ENCODE measurements around the gene ACOXL. TPM values are rescaled to one million over a fixed set of nuclear protein-coding genes. Genes with fewer than 3 reads are reported as not detected.

The ACOXL gene
- total RNA-seq, 1 donor: not detected

DNA sequence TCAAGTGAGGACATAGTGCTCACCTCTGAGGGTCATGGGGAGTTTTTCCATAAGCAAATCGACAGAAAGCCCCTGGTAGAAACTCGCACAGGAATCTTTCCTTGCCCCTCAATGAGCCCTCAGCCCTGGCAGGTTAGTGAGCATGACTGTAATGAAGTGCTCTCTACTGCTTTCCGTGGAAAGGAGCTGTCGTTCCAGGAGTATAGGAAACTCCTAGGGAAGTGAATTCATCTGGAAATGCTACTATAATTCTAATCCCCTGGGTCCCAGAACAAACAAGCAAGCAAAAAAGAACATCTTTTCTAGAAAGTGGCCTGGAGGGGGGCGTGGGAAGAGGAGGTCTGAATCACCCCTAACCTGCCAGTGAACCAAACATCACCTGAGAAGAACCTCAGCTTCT, 406.5 kb downstream of the ACOXL start:
- H3K36me3 ChIP-seq (ENCODE audit: insufficient read depth, low read length): no peaks in the 10 kb centered on the region
- peaks cover 9% of the 10 kb centered on the region for H3K4me1 ChIP-seq (ENCODE audit: insufficient read depth, low read length)
- no peak overlapping the region for H2AFZ ChIP-seq (ENCODE audit: low read length)
- no peak overlapping the region for H3K27ac ChIP-seq (ENCODE audit: low read depth, low read length)
- no peak overlapping the region for H3K4me2 ChIP-seq (ENCODE audit: insufficient read depth, low read length)
- H3K4me3 ChIP-seq (ENCODE audit: insufficient read depth, low read length): no peak overlapping the region
- no peaks in the 10 kb centered on the region for H3K79me2 ChIP-seq (ENCODE audit: insufficient read depth, low read length)
- DNase-seq (ENCODE audit: insufficient read length, low spot score, missing footprints): no peak
- no peaks in the 10 kb centered on the region for H3K9me3 ChIP-seq (ENCODE audit: low read depth, low read length)
- no peaks in the 10 kb centered on the region for H3K27me3 ChIP-seq (ENCODE audit: insufficient read depth, low read length)
- H4K20me1 ChIP-seq (ENCODE audit: insufficient read depth, low read length): peaks cover 10% of the 10 kb centered on the region
- TF ChIP-seq, protein P1, sequence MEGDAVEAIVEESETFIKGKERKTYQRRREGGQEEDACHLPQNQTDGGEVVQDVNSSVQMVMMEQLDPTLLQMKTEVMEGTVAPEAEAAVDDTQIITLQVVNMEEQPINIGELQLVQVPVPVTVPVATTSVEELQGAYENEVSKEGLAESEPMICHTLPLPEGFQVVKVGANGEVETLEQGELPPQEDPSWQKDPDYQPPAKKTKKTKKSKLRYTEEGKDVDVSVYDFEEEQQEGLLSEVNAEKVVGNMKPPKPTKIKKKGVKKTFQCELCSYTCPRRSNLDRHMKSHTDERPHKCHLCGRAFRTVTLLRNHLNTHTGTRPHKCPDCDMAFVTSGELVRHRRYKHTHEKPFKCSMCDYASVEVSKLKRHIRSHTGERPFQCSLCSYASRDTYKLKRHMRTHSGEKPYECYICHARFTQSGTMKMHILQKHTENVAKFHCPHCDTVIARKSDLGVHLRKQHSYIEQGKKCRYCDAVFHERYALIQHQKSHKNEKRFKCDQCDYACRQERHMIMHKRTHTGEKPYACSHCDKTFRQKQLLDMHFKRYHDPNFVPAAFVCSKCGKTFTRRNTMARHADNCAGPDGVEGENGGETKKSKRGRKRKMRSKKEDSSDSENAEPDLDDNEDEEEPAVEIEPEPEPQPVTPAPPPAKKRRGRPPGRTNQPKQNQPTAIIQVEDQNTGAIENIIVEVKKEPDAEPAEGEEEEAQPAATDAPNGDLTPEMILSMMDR (IDR thresholded peaks at IDR 0.05; ENCODE audit: extremely low read depth, low read depth, low read length): no peak

DNA sequence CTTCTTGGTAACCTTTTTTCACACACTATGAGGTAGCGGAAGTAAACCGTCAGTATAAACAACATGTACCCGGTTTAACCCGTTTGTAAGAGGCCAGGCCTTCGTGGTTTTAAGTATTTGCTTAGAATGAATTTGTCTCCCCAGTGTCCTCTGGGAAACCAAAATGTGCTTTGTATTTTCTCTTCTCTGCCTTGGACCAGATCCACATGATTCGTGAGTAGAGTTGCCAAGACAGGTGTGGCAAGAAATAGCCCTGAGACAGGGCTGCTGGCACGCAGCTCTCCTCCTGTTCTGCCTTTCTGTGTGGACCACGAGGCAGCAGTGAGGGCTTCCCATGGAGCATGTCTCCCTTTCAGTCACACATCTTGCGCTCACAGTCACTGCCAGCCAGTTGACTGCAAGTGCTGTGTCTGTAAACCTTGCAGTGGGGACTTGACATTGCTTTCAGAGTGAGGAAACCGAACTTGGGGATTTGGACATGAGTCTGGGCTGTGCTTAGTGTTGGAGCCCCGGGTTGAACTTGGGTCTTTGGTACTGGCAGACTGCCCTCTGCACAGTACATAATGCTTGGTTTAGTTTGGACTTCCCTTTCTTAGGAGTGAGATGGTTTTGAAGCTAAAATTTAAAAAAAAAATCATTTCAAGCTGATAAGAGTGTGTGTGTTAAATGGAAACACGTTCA, 407.4 kb downstream of the ACOXL start:
- TF ChIP-seq, protein P1 (IDR thresholded peaks at IDR 0.05; ENCODE audit: extremely low read depth, low read depth, low read length): no peak
- Histone ChIP-seq H4K20me1 (ENCODE audit: insufficient read depth, low read length) (peaks cover 10% of the 10 kb centered on the region), H2AFZ (ENCODE audit: low read length) (no peak overlapping the region), H3K27me3 (ENCODE audit: insufficient read depth, low read length) (no peaks in the 10 kb centered on the region), H3K79me2 (ENCODE audit: insufficient read depth, low read length) (no peaks in the 10 kb centered on the region), H3K36me3 (ENCODE audit: insufficient read depth, low read length) (no peaks in the 10 kb centered on the region), H3K9me3 (ENCODE audit: low read depth, low read length) (no peaks in the 10 kb centered on the region), H3K27ac (ENCODE audit: low read depth, low read length) (no peak overlapping the region), H3K4me3 (ENCODE audit: insufficient read depth, low read length) (no peak overlapping the region), H3K4me2 (ENCODE audit: insufficient read depth, low read length) (no peak overlapping the region), H3K4me1 (ENCODE audit: insufficient read depth, low read length) (peaks cover 9% of the 10 kb centered on the region)
- DNase-seq (ENCODE audit: insufficient read length, low spot score, missing footprints): peak; percentile 60

- DNase-seq (ENCODE audit: insufficient read length, low spot score, missing footprints): no peak
- TF ChIP-seq, protein P1 (IDR thresholded peaks at IDR 0.05; ENCODE audit: extremely low read depth, low read depth, low read length): no peak
- Histone ChIP-seq H3K4me2 (ENCODE audit: insufficient read depth, low read length) (no peak overlapping the region), H3K4me1 (ENCODE audit: insufficient read depth, low read length) (peaks cover 6% of the 10 kb centered on the region), H3K4me3 (ENCODE audit: insufficient read depth, low read length) (no peak overlapping the region), H2AFZ (ENCODE audit: low read length) (no peak overlapping the region), H4K20me1 (ENCODE audit: insufficient read depth, low read length) (peaks cover 7% of the 10 kb centered on the region), H3K79me2 (ENCODE audit: insufficient read depth, low read length) (no peaks in the 10 kb centered on the region), H3K36me3 (ENCODE audit: insufficient read depth, low read length) (no peaks in the 10 kb centered on the region), H3K27ac (ENCODE audit: low read depth, low read length) (no peak overlapping the region), H3K9me3 (ENCODE audit: low read depth, low read length) (no peaks in the 10 kb centered on the region), H3K27me3 (ENCODE audit: insufficient read depth, low read length) (no peaks in the 10 kb centered on the region)
Measured at GRCh38 chr2:111140815-111141214, 408.4 kb downstream of the ACOXL start.

DNA sequence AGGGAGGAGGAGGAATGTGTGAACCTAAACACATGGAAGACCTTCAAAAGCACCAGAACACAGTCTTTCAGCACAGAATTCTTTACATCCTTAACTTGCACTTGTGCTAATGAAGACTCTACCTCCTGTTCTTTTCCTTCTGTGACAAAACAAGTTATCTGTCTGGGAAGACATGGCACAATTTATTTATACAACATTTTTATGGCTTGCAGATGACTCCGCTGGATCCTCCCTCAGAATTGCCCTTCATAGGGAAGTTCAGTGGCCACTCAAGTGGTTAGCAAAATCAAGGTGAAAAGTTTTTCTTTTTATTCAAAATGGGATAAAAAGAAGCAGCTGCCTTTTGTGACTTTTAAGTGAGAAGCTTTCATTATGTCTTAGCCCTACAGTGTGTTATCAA, 409.7 kb downstream of the ACOXL start:
- Histone ChIP-seq H3K4me1 (ENCODE audit: insufficient read depth, low read length) (no peaks in the 10 kb centered on the region), H4K20me1 (ENCODE audit: insufficient read depth, low read length) (peaks cover 7% of the 10 kb centered on the region), H3K27me3 (ENCODE audit: insufficient read depth, low read length) (no peaks in the 10 kb centered on the region), H3K79me2 (ENCODE audit: insufficient read depth, low read length) (no peaks in the 10 kb centered on the region), H3K4me2 (ENCODE audit: insufficient read depth, low read length) (no peak overlapping the region), H3K4me3 (ENCODE audit: insufficient read depth, low read length) (no peak overlapping the region), H3K36me3 (ENCODE audit: insufficient read depth, low read length) (no peaks in the 10 kb centered on the region), H2AFZ (ENCODE audit: low read length) (no peak overlapping the region), H3K27ac (ENCODE audit: low read depth, low read length) (no peak overlapping the region), H3K9me3 (ENCODE audit: low read depth, low read length) (no peaks in the 10 kb centered on the region)
- TF ChIP-seq, protein P1 (IDR thresholded peaks at IDR 0.05; ENCODE audit: extremely low read depth, low read depth, low read length): no peak
- no peak for DNase-seq (ENCODE audit: insufficient read length, low spot score, missing footprints)
